D341Med (cell line): ENCODE measurements around the gene FAM53B.
A peak's percentile ranks its signal among the peaks of the same experiment; 100 is the strongest.

Experiments
- DNase-seq: peaks from one replicate; pipeline ENCODE4 v3.0.0; 2012; ENCODE audit warnings: low spot score

The FAM53B gene

GRCh38 chr10:124728071-124728829 lies 15.9 kb downstream of the FAM53B start:
- DNase-seq: no peak

DNA sequence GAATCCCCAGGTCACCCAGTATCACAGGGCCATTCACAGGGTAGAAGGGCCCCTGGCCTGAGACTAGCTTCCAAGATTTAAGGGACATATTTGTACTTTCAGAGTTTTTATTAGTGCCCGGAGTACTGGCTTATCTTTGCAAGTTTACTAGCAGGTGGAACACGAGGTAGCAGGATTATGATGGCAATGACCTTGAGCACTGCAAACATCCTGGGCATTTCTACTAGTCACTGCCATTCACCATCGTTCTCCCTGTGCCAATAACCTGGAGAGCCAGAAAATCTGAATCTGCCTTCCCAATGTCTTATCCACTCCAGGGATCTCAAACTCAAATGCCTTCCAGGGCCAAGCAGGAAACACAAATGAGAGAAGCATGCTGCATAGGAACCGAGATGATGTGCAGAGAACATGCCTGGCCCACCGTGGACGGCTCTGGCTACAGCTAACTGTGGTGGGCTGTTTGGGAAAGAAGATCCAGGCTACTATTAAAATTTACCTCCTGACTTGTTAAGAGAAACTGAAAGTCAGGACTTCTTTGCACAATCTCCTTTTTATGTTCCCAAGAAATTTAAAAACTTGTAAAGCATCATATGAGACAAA lies 16.7 kb downstream of the FAM53B start:
- DNase-seq: no peak

DNA sequence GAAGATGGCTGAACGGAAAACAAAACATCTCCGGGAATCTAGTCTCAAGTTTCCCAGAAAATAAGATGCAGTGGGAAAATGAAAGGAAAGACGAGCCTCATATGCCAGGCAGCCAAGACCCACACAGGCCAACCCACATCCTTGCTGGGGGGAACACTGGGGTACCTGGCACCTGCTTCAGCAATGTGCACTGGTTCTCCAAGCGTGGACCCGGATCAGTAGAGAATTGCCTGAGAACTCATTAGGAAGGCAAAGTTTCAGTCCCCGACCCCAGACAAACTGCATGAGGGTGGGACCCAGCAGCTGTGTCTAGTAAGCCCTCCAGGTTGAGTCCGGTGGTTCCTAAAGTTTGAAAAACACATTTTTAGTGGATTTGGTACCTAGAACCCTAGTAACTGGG lies 18.4 kb downstream of the FAM53B start:
- no peak for DNase-seq

GRCh38 chr10:124725171-124725631 lies 19.0 kb downstream of the FAM53B start:
- no peak for DNase-seq

GRCh38 chr10:124724279-124725027 lies 19.7 kb downstream of the FAM53B start:
- DNase-seq: no peak

- DNase-seq: no peak
Observed at GRCh38 chr10:124723826-124724225, 20.4 kb downstream of the FAM53B start.

GRCh38 chr10:124722798-124723783 lies 21.1 kb downstream of the FAM53B start:
- DNase-seq: no peak

GRCh38 chr10:124721330-124722045 lies 22.7 kb downstream of the FAM53B start:
- no peak for DNase-seq

GRCh38 chr10:124719213-124719851 lies 24.8 kb downstream of the FAM53B start:
- DNase-seq: peak; percentile 36

DNA sequence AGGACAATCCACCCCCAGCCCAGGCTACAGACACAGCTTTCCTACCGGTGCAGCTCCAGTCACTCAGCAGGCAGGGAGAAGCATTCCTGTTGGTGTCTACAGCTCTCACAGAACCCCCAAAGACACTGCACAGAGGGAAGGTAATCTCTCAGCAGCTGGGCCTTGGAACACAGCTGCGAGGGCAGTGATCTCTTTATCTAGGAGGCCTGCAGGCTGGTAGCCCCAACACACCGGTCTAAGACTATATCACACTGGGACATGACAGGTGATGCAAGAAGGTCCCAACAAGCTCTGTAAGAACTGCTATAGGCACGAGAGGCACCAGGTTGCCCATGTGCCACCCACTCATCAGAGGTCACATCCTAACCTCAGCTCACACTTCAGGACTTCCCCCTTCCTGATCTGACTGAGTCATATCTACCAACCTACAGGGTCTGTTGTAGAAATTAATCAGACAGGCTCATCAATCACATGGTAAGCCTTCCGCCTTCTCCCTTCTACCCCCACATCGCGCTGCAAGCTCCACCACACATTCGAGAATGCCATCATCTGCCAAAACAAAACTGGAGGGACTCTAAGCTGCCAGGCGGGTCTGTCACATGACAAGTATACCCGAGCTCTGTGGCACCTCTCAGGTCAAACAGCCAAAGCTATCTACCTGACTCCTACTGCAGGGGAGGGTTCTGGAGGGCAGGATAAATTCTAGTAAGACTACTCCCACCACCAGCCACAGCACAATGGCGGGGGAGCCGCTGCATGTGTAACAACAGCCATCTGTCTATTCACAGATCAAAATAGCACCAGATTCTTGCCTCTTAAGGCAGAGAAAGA lies 26.1 kb downstream of the FAM53B start:
- peak; percentile 30 for DNase-seq

- no peak for DNase-seq
Observed at GRCh38 chr10:124717041-124717757, 27.0 kb downstream of the FAM53B start.

DNA sequence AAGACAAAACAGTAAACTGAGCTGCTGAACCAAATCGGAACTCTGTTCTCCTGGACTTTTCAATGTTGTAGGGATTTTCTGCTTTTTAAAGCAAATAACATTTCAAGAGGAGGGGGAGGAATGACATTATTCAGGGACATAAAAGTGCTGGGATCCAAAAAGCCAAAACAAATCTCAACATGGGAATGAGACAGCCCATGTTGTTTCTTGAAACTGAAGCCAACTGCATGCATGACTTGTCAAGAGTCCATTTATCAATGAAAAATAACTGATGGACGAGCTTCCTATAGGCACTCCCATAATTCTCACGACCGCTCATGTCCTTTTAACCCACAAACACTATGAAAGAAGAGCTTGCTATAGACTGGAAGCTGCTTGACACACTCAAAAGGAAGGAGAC lies 27.8 kb downstream of the FAM53B start:
- DNase-seq: no peak

DNA sequence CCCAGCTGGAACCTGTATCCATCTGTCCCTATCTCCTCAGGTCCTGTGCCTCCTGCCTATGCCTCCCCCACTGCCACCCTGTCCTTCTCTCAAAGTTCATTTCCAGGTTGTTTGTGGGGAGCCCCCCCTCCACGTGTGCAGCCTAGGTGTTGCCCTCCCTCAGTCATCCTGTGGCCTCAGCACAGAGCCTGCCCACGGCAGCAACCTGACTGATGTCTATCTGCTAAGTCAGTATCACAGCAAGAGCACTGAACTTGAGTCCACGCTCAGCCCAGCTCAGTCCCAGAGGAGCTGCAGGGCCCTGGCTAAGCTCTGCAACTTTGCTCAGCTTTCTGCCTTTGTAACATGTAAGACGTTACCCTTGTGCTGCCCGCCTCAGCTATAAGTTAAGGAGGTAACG lies 28.7 kb downstream of the FAM53B start:
- DNase-seq: no peak

GRCh38 chr10:124713679-124714255 lies 30.4 kb downstream of the FAM53B start:
- DNase-seq: no peak

DNA sequence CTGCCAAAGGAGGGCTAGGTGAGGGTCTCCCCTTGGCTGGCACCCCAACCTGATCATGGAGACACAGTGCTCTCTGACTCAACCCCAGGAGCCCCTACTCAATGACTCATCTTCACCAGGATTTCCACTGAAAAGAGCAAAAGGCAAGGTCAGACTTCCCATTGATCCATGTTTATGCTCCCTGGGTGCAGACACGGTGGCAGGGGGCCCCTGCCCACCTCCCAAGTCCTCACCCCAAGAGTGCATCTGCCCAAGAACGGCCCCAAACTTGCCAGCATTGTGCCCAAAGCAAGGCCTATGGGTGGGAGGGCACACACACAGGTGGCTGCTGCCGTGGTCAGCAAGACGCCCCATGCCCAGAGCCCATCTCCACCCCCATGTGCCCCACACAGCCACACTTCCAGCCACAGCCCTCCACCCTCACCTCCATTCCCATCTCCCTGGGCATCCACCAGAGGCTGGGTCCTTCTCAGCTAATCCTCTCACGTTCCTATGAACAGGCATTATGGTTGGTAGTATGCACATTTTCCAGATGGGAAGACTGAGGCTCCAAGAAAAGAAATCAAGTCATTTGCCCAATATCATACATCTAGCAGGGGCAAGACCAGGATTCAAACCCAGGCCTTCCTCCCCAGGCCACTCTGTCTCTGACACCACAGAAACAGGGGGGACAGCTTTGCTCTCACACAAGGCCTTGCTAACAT lies 31.3 kb downstream of the FAM53B start:
- DNase-seq: no peak

GRCh38 chr10:124711145-124711544 lies 33.0 kb downstream of the FAM53B start:
- DNase-seq: no peak

GRCh38 chr10:124710266-124710881 lies 33.8 kb downstream of the FAM53B start:
- DNase-seq: no peak

GRCh38 chr10:124709861-124710260 lies 34.3 kb downstream of the FAM53B start:
- DNase-seq: no peak
